Astrocyte (in vitro differentiated cells and primary cell): Measurements from ENCODE around the gene SIRT5.

Source experiments
- CTCF ChIP-seq: IDR thresholded peaks from 2 replicates; pipeline ENCODE4 v1.5.1; 2011; ENCODE audit warnings: low read depth, mild to moderate bottlenecking, inconsistent platforms, low read length, moderate library complexity; ENCODE audit not compliant: insufficient read depth
- EZH2 ChIP-seq: IDR thresholded peaks from 2 replicates; pipeline ENCODE4 v1.6.1; 2012; ENCODE audit warnings: mild to moderate bottlenecking, low read length, inconsistent platforms; ENCODE audit not compliant: insufficient read depth

- TF ChIP-seq CTCF (no peak), EZH2 (no peak)
Measured at GRCh38 chr6:13535306-13535705, 39.1 kb upstream of the SIRT5 start.
